Ishikawa (cell line): Measurements from ENCODE around the gene MRTFA.

ENCODE experiments used
- CEBPB ChIP-seq: IDR thresholded peaks from 2 replicates; pipeline ENCODE4 v1.6.1; 2012
- CREB1 ChIP-seq: IDR thresholded peaks from 2 replicates; pipeline ENCODE4 v1.6.1; 2012; ENCODE audit warnings: low read depth
- EGR1 ChIP-seq: IDR thresholded peaks from 2 replicates; pipeline ENCODE4 v1.6.1; 2012
- EP300 ChIP-seq: IDR thresholded peaks from 2 replicates; pipeline ENCODE4 v1.6.1; 2012; ENCODE audit warnings: borderline replicate concordance
- FOXM1 ChIP-seq: IDR thresholded peaks from 2 replicates; pipeline ENCODE4 v1.6.1; 2012; ENCODE audit warnings: low read depth, borderline replicate concordance
- NFIC ChIP-seq: IDR thresholded peaks from 2 replicates; pipeline ENCODE4 v1.6.1; 2012
- RAD21 ChIP-seq: IDR thresholded peaks from 2 replicates; pipeline ENCODE4 v1.6.1; 2012; ENCODE audit warnings: low read depth
- TAF1 ChIP-seq: IDR thresholded peaks from 2 replicates; pipeline ENCODE4 v1.6.1; 2012; ENCODE audit warnings: low read depth, mild to moderate bottlenecking
- TCF12 ChIP-seq: IDR thresholded peaks from 2 replicates; pipeline ENCODE4 v1.6.1; 2012; ENCODE audit warnings: low read depth
- TEAD4 ChIP-seq: IDR thresholded peaks from 2 replicates; pipeline ENCODE4 v1.6.1; 2012
- YY1 ChIP-seq: IDR thresholded peaks from 2 replicates; pipeline ENCODE4 v1.6.1; 2012; ENCODE audit warnings: low read depth
- ZBTB7A ChIP-seq: IDR thresholded peaks from 2 replicates; pipeline ENCODE4 v1.6.1; 2012; ENCODE audit warnings: low read depth
- TF ChIP-seq, protein P1 (sequence below): IDR thresholded peaks from 2 replicates; pipeline ENCODE4 v1.6.1; 2012; ENCODE audit warnings: low read depth, mild to moderate bottlenecking
- TF ChIP-seq, protein P2 (sequence below): IDR thresholded peaks from 2 replicates; pipeline ENCODE4 v1.6.1; 2012
- TF ChIP-seq, protein P3 (sequence below): IDR thresholded peaks from 2 replicates; pipeline ENCODE4 v1.6.1; 2012

MRTFA gene

DNA sequence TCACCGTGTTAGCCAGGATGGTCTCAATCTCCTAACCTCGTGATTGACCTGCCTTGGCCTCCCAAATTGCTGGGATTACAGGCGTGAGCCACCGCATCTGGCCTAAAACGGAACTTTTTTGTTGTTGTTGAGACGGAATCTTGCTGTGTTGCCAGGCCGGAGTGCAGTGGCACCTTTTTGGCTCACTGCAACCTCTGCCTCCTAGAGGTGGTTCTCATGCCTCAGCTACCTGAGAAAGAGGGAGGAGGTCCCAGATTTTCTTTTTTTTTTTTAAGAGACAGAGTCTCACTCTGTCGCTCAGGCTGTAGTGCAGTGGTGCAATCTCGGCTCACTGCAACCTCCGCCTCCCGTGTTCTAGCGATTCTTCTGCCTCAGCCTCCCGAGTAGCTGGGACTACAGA lies 34.9 kb upstream of the MRTFA start:
- TF ChIP-seq, protein P1, sequence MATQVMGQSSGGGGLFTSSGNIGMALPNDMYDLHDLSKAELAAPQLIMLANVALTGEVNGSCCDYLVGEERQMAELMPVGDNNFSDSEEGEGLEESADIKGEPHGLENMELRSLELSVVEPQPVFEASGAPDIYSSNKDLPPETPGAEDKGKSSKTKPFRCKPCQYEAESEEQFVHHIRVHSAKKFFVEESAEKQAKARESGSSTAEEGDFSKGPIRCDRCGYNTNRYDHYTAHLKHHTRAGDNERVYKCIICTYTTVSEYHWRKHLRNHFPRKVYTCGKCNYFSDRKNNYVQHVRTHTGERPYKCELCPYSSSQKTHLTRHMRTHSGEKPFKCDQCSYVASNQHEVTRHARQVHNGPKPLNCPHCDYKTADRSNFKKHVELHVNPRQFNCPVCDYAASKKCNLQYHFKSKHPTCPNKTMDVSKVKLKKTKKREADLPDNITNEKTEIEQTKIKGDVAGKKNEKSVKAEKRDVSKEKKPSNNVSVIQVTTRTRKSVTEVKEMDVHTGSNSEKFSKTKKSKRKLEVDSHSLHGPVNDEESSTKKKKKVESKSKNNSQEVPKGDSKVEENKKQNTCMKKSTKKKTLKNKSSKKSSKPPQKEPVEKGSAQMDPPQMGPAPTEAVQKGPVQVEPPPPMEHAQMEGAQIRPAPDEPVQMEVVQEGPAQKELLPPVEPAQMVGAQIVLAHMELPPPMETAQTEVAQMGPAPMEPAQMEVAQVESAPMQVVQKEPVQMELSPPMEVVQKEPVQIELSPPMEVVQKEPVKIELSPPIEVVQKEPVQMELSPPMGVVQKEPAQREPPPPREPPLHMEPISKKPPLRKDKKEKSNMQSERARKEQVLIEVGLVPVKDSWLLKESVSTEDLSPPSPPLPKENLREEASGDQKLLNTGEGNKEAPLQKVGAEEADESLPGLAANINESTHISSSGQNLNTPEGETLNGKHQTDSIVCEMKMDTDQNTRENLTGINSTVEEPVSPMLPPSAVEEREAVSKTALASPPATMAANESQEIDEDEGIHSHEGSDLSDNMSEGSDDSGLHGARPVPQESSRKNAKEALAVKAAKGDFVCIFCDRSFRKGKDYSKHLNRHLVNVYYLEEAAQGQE, result no peak
- TF ChIP-seq NFIC (no peak), ZBTB7A (no peak), RAD21 (no peak), CEBPB (no peak), EGR1 (no peak), FOXM1 (no peak), CREB1 (no peak), TEAD4 (no peak), TCF12 (no peak), TAF1 (no peak), EP300 (no peak)
- TF ChIP-seq, protein P2, sequence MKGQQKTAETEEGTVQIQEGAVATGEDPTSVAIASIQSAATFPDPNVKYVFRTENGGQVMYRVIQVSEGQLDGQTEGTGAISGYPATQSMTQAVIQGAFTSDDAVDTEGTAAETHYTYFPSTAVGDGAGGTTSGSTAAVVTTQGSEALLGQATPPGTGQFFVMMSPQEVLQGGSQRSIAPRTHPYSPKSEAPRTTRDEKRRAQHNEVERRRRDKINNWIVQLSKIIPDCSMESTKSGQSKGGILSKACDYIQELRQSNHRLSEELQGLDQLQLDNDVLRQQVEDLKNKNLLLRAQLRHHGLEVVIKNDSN, result no peak
- TF ChIP-seq, protein P3, sequence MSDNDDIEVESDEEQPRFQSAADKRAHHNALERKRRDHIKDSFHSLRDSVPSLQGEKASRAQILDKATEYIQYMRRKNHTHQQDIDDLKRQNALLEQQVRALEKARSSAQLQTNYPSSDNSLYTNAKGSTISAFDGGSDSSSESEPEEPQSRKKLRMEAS, result no peak

DNA sequence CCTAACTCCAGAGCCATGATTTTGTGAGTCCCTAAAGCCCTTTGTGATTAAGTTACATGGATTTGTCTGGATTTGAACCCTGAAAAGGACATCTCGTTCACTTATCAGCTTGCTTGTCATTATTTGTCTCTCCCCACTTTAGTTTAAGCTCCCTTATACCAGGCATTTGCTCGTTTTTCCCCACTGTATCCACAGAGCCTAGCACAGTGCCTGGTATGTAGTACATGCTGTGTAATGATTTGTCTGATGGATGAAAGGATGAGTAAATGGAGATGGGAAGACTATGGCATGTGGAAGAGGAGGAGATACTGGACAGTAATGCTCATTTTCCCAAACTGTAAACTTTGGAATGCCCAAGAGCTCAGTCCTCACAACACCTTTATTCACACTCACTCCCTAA lies 33.5 kb upstream of the MRTFA start:
- TF ChIP-seq TCF12 (no peak), EGR1 (no peak), EP300 (no peak)

DNA sequence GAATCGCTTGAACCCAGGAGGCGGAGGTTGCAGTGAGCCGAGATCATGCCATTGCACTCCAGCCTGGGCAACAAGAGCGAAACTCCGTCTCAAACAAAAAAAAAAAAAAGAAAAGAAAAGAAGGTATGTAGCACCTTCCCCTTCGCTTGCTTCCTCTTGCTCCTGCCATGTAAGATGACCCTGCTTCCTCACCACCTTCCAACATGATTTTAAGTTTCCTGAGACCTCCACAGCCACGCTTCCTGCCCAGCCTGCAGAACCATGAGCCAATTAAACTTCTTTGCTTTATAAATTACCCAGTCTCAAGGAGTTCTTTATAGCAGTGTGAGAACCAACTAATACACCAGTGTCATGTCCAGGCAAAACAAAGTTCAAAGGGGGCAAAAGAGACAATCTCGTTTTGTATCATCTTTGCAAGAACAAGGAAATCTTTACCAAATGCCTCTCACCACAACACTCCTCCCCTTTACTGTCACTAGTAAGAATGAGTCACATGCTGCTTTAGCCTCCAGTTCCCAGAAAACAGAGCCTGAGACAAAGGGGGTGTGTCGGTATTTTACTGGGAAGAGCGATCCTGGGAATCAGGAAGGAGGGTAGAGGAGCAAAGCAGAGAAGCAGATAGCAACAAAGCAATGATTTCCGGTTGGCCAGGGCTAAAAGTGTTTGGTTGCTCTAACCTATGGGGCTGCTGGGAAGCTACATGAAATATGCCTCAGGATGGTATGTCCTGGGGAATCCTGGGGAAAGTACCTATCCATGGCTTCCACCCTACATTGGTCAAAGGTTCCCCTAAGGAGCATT lies 32.3 kb upstream of the MRTFA start:
- no peak for TF ChIP-seq ZBTB7A
- no peak for TF ChIP-seq CEBPB
- no peak for TF ChIP-seq EGR1
- no peak for TF ChIP-seq RAD21
- TF ChIP-seq, protein P2, result no peak
- no peak for TF ChIP-seq FOXM1
- no peak for TF ChIP-seq CREB1
- TF ChIP-seq EP300, result no peak
- TF ChIP-seq YY1, result no peak
- no peak for TF ChIP-seq TEAD4
- no peak for TF ChIP-seq NFIC
- TF ChIP-seq, protein P3, result no peak
- TF ChIP-seq TCF12, result no peak

DNA sequence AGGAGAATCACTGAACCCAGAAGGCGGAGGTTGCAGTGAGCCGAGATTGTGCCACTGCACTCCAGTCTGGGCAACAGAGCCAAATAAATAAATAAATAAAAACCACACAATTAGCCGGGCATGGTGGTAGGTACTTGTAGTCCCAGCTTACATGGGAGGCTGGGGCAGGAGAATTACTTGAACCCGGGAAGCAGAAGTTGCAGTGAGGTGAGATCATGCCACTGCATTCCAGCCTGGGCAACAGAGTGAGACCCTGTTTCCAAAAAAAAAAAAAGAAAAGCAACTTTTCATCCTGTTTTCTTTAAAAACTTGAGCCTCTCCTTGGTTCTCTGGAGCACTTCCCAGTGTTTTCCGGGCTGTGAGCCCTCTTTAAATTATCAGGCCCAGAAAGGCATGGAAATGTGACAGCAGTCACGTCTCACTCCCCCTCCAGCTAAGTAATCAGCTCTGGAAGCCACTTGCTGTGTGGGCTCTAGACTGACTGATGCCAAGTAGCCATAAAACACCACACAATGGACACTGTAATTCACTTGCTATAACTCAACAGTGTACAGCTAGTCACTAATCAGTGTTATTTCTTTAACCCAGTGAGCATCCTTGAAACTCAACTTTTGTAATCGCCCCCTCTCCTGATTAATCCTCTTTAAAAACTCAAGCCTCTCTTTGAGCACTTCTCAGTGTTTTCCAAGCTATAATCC lies 29.8 kb upstream of the MRTFA start:
- TF ChIP-seq EP300 (no peak), EGR1 (no peak), TAF1 (no peak), YY1 (no peak), TCF12 (no peak), ZBTB7A (no peak), NFIC (no peak), FOXM1 (no peak), CREB1 (no peak), CEBPB (no peak), RAD21 (no peak), TEAD4 (no peak)
- TF ChIP-seq, protein P1, result no peak
- TF ChIP-seq, protein P2, result no peak
- TF ChIP-seq, protein P3, result no peak

DNA sequence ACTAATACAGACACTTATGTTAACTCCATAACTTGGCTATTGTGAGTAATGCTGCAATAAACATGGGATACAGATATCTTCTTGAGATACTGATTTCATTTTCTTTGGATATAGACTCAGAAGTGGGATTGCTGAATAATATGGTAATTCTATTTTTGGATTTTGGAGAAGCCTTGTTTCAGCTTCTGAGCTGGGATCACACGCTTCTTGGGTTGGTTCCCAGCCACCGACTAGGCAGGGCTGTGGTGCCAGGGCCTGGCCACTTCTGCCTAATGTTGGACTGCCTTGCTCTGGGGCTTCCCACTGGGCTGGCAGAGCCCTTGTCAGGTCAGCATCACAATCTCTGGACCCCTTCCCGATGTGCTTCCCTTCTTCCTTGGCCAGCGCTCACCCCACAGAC lies 28.8 kb upstream of the MRTFA start:
- TF ChIP-seq CREB1 (no peak), TEAD4 (no peak), EGR1 (no peak), EP300 (no peak), RAD21 (no peak), CEBPB (no peak), TAF1 (no peak), NFIC (no peak), ZBTB7A (no peak)
- TF ChIP-seq, protein P3, result no peak
- TF ChIP-seq, protein P2, result no peak
